Measurements from ENCODE around the gene THRSP. TPM values are rescaled to one million over a fixed set of nuclear protein-coding genes. Genes with fewer than 3 reads are reported as not detected.

Gene THRSP
- total RNA-seq, 4 donors from 2014 or later = 17.9 to 129 (median 47.3) TPM

Other genes with a start within 250 kb of the THRSP start
- gene RSF1, start 243.1 kb upstream of the THRSP start, total RNA-seq = 100 to 1,000 TPM in 1 of 4 donors, 10 to 100 TPM in 3; 27.5 to 121 (median 45.5) TPM
- gene AAMDC, start 242.7 kb upstream of the THRSP start, total RNA-seq = 10 to 100 TPM; 14.6 to 47.9 (median 36.7) TPM
- gene INTS4, start 69.2 kb upstream of the THRSP start, total RNA-seq = 10 to 100 TPM; 18.8 to 73.9 (median 26.4) TPM
- gene KCTD14, start 40.6 kb upstream of the THRSP start, total RNA-seq = 1 to 10 TPM; 1.8 to 6.0 (median 3.3) TPM
- 100 to 1,000 TPM; 100 to 161 (median 115) TPM for gene NDUFC2, start 16.0 kb downstream of the THRSP start, total RNA-seq
- gene ALG8, start 75.8 kb downstream of the THRSP start, total RNA-seq = 10 to 100 TPM; 15.6 to 26.7 (median 21.2) TPM
- 10 to 100 TPM in 1 of 4 donors, 1 to 10 TPM in 3; 3.6 to 11.1 (median 4.3) TPM for gene KCTD21, start 124.8 kb downstream of the THRSP start, total RNA-seq
- gene USP35, start 125.1 kb downstream of the THRSP start, total RNA-seq = 1 to 10 TPM; 2.3 to 9.6 (median 5.6) TPM

All from suprapubic skin (tissue), 4 donors.